ENCODE measurements around the gene CD69.

Gene CD69

DNA sequence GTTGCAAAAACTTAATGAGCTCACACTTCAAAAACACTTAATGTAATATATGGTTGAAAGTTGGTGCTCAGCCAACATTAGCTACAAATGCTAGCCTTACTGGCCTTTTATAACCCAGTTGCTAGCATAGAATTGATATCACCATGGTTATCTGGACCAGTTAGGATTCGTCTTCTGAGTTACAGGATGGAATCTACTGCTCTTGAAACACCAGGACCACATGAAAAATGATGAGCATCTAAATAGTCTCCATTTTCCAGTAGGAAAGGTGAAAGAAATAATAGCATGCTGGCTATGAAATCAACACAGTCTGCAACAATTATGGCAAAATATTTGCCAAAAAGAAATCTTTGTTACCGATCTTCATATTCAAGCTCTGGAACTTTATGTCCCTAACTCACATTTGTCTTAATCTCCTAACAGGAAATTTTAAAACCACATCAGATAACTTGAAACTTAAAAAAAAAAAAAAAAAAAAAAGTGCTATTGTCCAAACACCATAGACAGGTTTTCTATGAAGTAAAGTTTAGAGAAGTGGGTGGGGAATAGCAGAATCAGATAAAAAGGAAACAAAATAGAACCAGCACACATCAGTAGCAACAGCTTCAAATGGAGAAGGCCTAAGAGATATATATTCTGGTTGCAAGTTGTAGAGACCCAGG is 12.6 kb upstream of the CD69 start:
- no peaks in the 10 kb centered on the region for H3K36me3 ChIP-seq (ENCODE audit: control insufficient read depth, insufficient read depth, low read length)
- no peak for DNase-seq
- no peak overlapping the region for H3K4me2 ChIP-seq (ENCODE audit: low read length)
- no peak overlapping the region for H3K9ac ChIP-seq (ENCODE audit: low read length)
- H3K23ac ChIP-seq (ENCODE audit: low read length): no peak overlapping the region
- no peak overlapping the region for H3K18ac ChIP-seq (ENCODE audit: low read length)
- H2BK15ac ChIP-seq (replicated peaks; ENCODE audit: low read depth): no peak overlapping the region
- H2BK120ac ChIP-seq (ENCODE audit: low read depth, low read length): no peak overlapping the region
- H4K5ac ChIP-seq (ENCODE audit: low read length): no peak overlapping the region
- no peak overlapping the region for H3K27ac ChIP-seq (ENCODE audit: low read depth, low read length)
- no peak overlapping the region for H2AK5ac ChIP-seq (ENCODE audit: low read length)
- H3K4me3 ChIP-seq (ENCODE audit: low read length): no peak overlapping the region
- no peak overlapping the region for H2BK5ac ChIP-seq (ENCODE audit: low read length)
- no peak overlapping the region for H3K4ac ChIP-seq (ENCODE audit: low read depth, low read length)
- no peaks in the 10 kb centered on the region for H3K4me1 ChIP-seq (ENCODE audit: control insufficient read depth, low read depth, low read length)
- no peaks in the 10 kb centered on the region for H3K79me1 ChIP-seq (ENCODE audit: low read length)
- no CpG with 5 or more reads among the region's 2 CpGs for WGBS (ENCODE audit: extremely low coverage, insufficient coverage, low lambda C conversion rate)
- no peak overlapping the region for H4K8ac ChIP-seq (ENCODE audit: low read depth, low read length)
- H3K56ac ChIP-seq (ENCODE audit: low read length): no peak overlapping the region
- no peaks in the 10 kb centered on the region for H3K27me3 ChIP-seq (ENCODE audit: insufficient read depth, low read length, poor library complexity)
- no peaks in the 10 kb centered on the region for H3K79me2 ChIP-seq (ENCODE audit: control insufficient read depth, insufficient read depth, low read length)

- no peak overlapping the region for H3K27ac ChIP-seq (ENCODE audit: low read depth, low read length)
- no CpG with 5 or more reads among the region's 2 CpGs for WGBS (ENCODE audit: extremely low coverage, insufficient coverage, low lambda C conversion rate)
- H3K27me3 ChIP-seq (ENCODE audit: insufficient read depth, low read length, poor library complexity): no peaks in the 10 kb centered on the region
- no peak overlapping the region for H3K9ac ChIP-seq (ENCODE audit: low read length)
- H3K79me2 ChIP-seq (ENCODE audit: control insufficient read depth, insufficient read depth, low read length): no peaks in the 10 kb centered on the region
- no peak overlapping the region for H3K18ac ChIP-seq (ENCODE audit: low read length)
- no peak overlapping the region for H2BK15ac ChIP-seq (replicated peaks; ENCODE audit: low read depth)
- H3K79me1 ChIP-seq (ENCODE audit: low read length): no peaks in the 10 kb centered on the region
- no peak overlapping the region for H4K5ac ChIP-seq (ENCODE audit: low read length)
- H3K4me1 ChIP-seq (ENCODE audit: control insufficient read depth, low read depth, low read length): no peaks in the 10 kb centered on the region
- no peak overlapping the region for H3K4me2 ChIP-seq (ENCODE audit: low read length)
- no peak overlapping the region for H3K4ac ChIP-seq (ENCODE audit: low read depth, low read length)
- no peak overlapping the region for H3K23ac ChIP-seq (ENCODE audit: low read length)
- H2BK5ac ChIP-seq (ENCODE audit: low read length): no peak overlapping the region
- no peak overlapping the region for H2BK120ac ChIP-seq (ENCODE audit: low read depth, low read length)
- H3K56ac ChIP-seq (ENCODE audit: low read length): no peak overlapping the region
- no peak overlapping the region for H3K4me3 ChIP-seq (ENCODE audit: low read length)
- no peaks in the 10 kb centered on the region for H3K36me3 ChIP-seq (ENCODE audit: control insufficient read depth, insufficient read depth, low read length)
- H2AK5ac ChIP-seq (ENCODE audit: low read length): no peak overlapping the region
- DNase-seq: no peak
- H4K8ac ChIP-seq (ENCODE audit: low read depth, low read length): no peak overlapping the region
Measured at GRCh38 chr12:9763025-9763424, 2.3 kb upstream of the CD69 start.

DNA sequence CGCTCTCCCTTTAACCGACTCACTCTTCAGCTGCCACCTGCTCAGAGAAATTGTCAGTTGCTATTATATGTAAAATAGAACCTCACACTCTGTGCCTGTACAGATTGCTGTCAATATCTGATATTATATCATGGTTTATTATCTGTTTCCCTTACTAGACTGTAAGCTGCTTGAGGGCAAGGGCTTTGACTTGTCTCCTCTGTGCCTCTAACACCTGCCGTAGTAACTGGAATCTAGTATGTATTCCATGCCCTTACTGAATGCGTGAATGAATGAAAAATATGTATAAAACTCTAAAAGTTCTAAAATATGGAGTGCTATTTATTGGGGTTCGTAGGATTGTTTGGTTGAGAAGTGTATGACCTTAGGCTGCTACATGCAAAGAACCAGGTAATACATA is 1.7 kb upstream of the CD69 start:
- Histone ChIP-seq H3K4me2 (ENCODE audit: low read length) (no peak overlapping the region), H4K8ac (ENCODE audit: low read depth, low read length) (no peak overlapping the region), H3K4me3 (ENCODE audit: low read length) (no peak overlapping the region), H3K36me3 (ENCODE audit: control insufficient read depth, insufficient read depth, low read length) (no peaks in the 10 kb centered on the region), H3K56ac (ENCODE audit: low read length) (no peak overlapping the region), H3K27ac (ENCODE audit: low read depth, low read length) (no peak overlapping the region), H4K5ac (ENCODE audit: low read length) (no peak overlapping the region), H3K79me2 (ENCODE audit: control insufficient read depth, insufficient read depth, low read length) (no peaks in the 10 kb centered on the region), H3K9ac (ENCODE audit: low read length) (no peak overlapping the region), H3K4ac (ENCODE audit: low read depth, low read length) (no peak overlapping the region), H2BK5ac (ENCODE audit: low read length) (no peak overlapping the region), H2BK120ac (ENCODE audit: low read depth, low read length) (no peak overlapping the region), H2BK15ac (replicated peaks; ENCODE audit: low read depth) (no peak overlapping the region), H3K27me3 (ENCODE audit: insufficient read depth, low read length, poor library complexity) (no peaks in the 10 kb centered on the region), H3K23ac (ENCODE audit: low read length) (no peak overlapping the region), H3K18ac (ENCODE audit: low read length) (no peak overlapping the region), H2AK5ac (ENCODE audit: low read length) (no peak overlapping the region), H3K79me1 (ENCODE audit: low read length) (no peaks in the 10 kb centered on the region), H3K4me1 (ENCODE audit: control insufficient read depth, low read depth, low read length) (no peaks in the 10 kb centered on the region)
- WGBS (ENCODE audit: extremely low coverage, insufficient coverage, low lambda C conversion rate): 100% methylated on average over 1 of the region's 5 CpGs
- no peak for DNase-seq

DNA sequence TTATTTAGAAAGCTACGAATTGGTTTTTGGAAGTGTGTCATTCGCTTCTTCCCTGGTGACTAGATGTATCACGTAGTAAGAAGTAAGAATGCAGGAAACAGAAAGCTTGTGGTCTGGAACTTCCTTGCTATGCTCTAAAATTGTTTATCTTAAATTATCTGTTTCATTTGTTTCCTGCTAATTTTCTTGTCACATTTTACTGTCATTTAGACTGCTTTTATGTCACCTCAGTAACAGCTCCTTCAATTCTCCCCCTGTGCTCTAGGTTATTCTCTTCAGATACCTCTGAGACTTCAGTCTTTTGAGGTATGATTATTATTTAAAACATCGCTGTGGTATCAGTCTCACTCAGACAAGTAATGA is 699 bp upstream of the CD69 start:
- no peak overlapping the region for H2AK5ac ChIP-seq (ENCODE audit: low read length)
- no peak overlapping the region for H3K9ac ChIP-seq (ENCODE audit: low read length)
- H3K4me2 ChIP-seq (ENCODE audit: low read length): no peak overlapping the region
- no CpG with 5 or more reads among the region's 4 CpGs for WGBS (ENCODE audit: extremely low coverage, insufficient coverage, low lambda C conversion rate)
- H3K18ac ChIP-seq (ENCODE audit: low read length): no peak overlapping the region
- no peak overlapping the region for H4K5ac ChIP-seq (ENCODE audit: low read length)
- H2BK15ac ChIP-seq (replicated peaks; ENCODE audit: low read depth): no peak overlapping the region
- no peak overlapping the region for H3K27ac ChIP-seq (ENCODE audit: low read depth, low read length)
- H3K79me1 ChIP-seq (ENCODE audit: low read length): no peaks in the 10 kb centered on the region
- H2BK120ac ChIP-seq (ENCODE audit: low read depth, low read length): no peak overlapping the region
- no peak overlapping the region for H3K56ac ChIP-seq (ENCODE audit: low read length)
- H3K23ac ChIP-seq (ENCODE audit: low read length): no peak overlapping the region
- no peak overlapping the region for H2BK5ac ChIP-seq (ENCODE audit: low read length)
- no peak overlapping the region for H3K4me3 ChIP-seq (ENCODE audit: low read length)
- H3K79me2 ChIP-seq (ENCODE audit: control insufficient read depth, insufficient read depth, low read length): no peaks in the 10 kb centered on the region
- no peak overlapping the region for H3K4ac ChIP-seq (ENCODE audit: low read depth, low read length)
- no peaks in the 10 kb centered on the region for H3K36me3 ChIP-seq (ENCODE audit: control insufficient read depth, insufficient read depth, low read length)
- DNase-seq: no peak
- no peaks in the 10 kb centered on the region for H3K27me3 ChIP-seq (ENCODE audit: insufficient read depth, low read length, poor library complexity)
- H4K8ac ChIP-seq (ENCODE audit: low read depth, low read length): no peak overlapping the region
- no peaks in the 10 kb centered on the region for H3K4me1 ChIP-seq (ENCODE audit: control insufficient read depth, low read depth, low read length)

DNA sequence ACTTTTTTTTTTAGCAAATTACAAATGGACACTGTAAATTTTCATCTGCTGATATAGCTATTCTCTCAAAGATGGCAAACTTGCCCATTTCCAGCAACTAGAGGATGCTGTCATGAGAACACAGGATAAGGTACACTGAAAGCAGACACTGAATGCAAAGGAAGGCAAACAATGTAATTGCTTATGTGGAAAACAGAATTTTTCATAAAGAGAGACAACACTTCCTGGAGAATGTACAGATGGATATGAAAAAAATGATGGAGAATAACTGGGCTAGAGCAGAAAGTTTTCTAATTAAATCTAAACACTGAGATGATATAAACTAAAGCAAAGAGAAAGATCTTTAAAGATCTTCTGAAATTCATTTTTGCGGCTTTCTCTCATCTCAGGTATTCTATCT is 581 bp downstream of the CD69 start:
- Histone ChIP-seq H4K8ac (ENCODE audit: low read depth, low read length) (no peak overlapping the region), H3K27me3 (ENCODE audit: insufficient read depth, low read length, poor library complexity) (no peaks in the 10 kb centered on the region), H2BK15ac (replicated peaks; ENCODE audit: low read depth) (no peak overlapping the region), H3K23ac (ENCODE audit: low read length) (no peak overlapping the region), H3K4me2 (ENCODE audit: low read length) (no peak overlapping the region), H3K4ac (ENCODE audit: low read depth, low read length) (no peak overlapping the region), H3K9ac (ENCODE audit: low read length) (no peak overlapping the region), H3K4me1 (ENCODE audit: control insufficient read depth, low read depth, low read length) (no peaks in the 10 kb centered on the region), H3K79me1 (ENCODE audit: low read length) (no peaks in the 10 kb centered on the region), H4K5ac (ENCODE audit: low read length) (no peak overlapping the region), H2BK5ac (ENCODE audit: low read length) (no peak overlapping the region), H3K18ac (ENCODE audit: low read length) (no peak overlapping the region), H3K4me3 (ENCODE audit: low read length) (no peak overlapping the region), H3K27ac (ENCODE audit: low read depth, low read length) (no peak overlapping the region), H3K79me2 (ENCODE audit: control insufficient read depth, insufficient read depth, low read length) (no peaks in the 10 kb centered on the region), H3K56ac (ENCODE audit: low read length) (no peak overlapping the region), H2BK120ac (ENCODE audit: low read depth, low read length) (no peak overlapping the region), H2AK5ac (ENCODE audit: low read length) (no peak overlapping the region), H3K36me3 (ENCODE audit: control insufficient read depth, insufficient read depth, low read length) (no peaks in the 10 kb centered on the region)
- no peak for DNase-seq
- no CpG with 5 or more reads among the region's 1 CpG for WGBS (ENCODE audit: extremely low coverage, insufficient coverage, low lambda C conversion rate)

- WGBS (ENCODE audit: extremely low coverage, insufficient coverage, low lambda C conversion rate): no CpG with 5 or more reads among the region's 1 CpG
- Histone ChIP-seq H3K56ac (ENCODE audit: low read length) (no peak overlapping the region), H3K4me1 (ENCODE audit: control insufficient read depth, low read depth, low read length) (no peaks in the 10 kb centered on the region)
Measured at GRCh38 chr12:9759694-9760093, 1.0 kb downstream of the CD69 start.

More at GRCh38 chr12:9759694-9760093, 1.0 kb downstream of the CD69 start:
- Histone ChIP-seq H4K8ac (ENCODE audit: low read depth, low read length) (no peak overlapping the region), H3K9ac (ENCODE audit: low read length) (no peak overlapping the region), H3K4me3 (ENCODE audit: low read length) (no peak overlapping the region), H3K27me3 (ENCODE audit: insufficient read depth, low read length, poor library complexity) (no peaks in the 10 kb centered on the region), H3K4ac (ENCODE audit: low read depth, low read length) (no peak overlapping the region), H2AK5ac (ENCODE audit: low read length) (no peak overlapping the region), H3K18ac (ENCODE audit: low read length) (no peak overlapping the region), H3K4me2 (ENCODE audit: low read length) (no peak overlapping the region), H2BK5ac (ENCODE audit: low read length) (no peak overlapping the region), H2BK120ac (ENCODE audit: low read depth, low read length) (no peak overlapping the region), H3K23ac (ENCODE audit: low read length) (no peak overlapping the region), H2BK15ac (replicated peaks; ENCODE audit: low read depth) (no peak overlapping the region), H4K5ac (ENCODE audit: low read length) (no peak overlapping the region), H3K79me1 (ENCODE audit: low read length) (no peaks in the 10 kb centered on the region), H3K79me2 (ENCODE audit: control insufficient read depth, insufficient read depth, low read length) (no peaks in the 10 kb centered on the region), H3K36me3 (ENCODE audit: control insufficient read depth, insufficient read depth, low read length) (no peaks in the 10 kb centered on the region), H3K27ac (ENCODE audit: low read depth, low read length) (no peak overlapping the region)
- no peak for DNase-seq

Data from mesendoderm (in vitro differentiated cells).